ENCODE results near the gene NKX2-4.
"Not testable (repeated sequence)": the region's sequence is repeated elsewhere in the genome, so short reads cannot be mapped to it uniquely, and the experiment has no call there.

NKX2-4 gene

DNA sequence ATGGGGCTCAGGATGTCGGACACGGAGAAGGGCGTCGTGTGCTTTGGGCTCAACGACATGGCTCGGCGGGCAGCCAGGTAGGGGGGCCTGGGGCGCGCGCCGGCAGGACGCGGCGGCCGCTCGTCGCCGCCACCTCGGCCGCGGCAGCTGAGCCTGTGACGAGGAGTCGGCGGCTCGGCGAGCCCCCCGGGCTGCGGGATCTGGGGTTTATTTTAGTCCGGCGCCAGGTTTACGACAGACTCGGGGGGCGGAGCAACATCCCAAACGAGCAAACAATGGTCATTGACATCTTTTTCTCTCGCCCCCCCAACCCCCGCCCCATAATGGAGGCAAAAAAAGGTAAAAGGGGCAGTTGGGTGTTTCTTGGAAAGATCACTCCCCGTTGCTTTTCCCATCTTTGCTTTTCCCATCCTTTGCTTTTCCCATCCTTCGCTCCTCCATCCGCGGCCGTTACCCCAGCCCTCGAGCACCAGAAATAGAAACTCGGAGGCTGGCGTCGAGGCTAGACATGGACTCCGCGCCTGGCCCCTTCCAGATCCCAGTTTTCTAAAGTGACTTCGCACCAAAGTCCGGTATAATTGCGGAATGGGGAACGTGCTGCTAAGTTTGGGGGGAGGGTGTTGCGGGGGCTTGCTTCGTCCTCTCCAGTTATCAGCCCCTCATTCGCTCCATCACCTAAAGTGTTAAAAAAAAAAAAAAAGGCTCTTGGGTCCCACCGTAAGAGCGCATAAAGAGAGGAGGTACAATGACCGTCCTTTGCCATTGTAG lies at the start of gene NKX2-4:
TSS of gene NKX2-4 (minus strand) at position 186 of the 768 bp plus-strand sequence. CDS start at position 59, 127 bp downstream.
- DNase-seq, result no peak

DNA sequence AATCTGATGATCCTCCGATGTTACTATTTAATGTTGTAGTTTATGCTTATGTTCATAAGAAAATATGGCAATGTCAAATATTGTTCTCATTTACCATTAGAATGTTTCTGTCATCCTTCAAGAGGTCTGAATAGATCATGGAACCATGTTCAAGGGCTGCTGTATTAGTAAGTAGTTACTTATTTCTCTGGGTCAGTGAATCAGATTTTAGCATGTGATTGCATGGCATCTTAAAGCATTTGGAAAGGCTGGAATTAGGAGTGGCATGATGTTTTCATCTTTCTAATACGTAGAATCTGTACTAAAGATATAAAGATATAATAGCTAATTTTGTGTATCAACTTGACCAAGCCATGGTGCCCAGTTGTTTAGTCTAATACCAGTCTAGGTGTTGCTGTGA lies 40.5 kb upstream of the NKX2-4 start:
- DNase-seq, result no peak

DNA sequence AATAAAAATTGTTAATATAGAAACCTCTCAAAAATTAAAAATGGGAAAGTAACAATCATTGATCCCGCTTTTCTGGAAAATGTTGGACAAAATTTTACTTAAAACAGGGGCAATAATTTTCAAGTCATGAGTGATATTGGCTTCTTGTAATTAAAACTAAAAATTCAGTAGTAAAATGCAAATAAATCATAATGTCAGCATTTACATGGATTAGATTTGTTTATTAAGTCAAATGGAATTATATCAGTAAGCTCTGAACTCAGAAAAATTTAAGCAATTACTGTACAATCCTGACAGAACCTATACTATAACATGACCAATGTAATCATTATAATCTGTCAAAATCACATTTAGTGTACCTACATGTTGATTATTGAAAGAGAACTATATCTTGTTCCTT lies 39.9 kb upstream of the NKX2-4 start:
- no peak for DNase-seq

DNA sequence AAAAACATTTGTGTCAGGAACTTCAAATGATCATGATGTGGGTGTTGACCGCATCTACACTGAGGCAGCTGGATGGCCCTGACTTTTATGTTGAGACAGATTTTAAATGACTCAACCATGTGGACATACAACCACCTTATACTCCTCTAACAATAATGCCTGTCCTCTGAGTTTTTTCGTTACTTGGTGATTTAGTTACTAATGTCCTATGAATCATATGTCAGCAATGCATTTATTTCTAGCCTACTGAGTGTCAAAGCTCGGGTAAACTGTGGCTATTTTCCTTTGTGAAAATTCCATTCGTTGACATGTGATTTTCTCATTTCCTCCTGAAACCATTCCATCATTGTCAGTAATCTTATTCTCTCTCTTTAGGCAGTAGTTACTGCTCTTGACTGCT lies 38.9 kb upstream of the NKX2-4 start:
- no peak for DNase-seq

DNA sequence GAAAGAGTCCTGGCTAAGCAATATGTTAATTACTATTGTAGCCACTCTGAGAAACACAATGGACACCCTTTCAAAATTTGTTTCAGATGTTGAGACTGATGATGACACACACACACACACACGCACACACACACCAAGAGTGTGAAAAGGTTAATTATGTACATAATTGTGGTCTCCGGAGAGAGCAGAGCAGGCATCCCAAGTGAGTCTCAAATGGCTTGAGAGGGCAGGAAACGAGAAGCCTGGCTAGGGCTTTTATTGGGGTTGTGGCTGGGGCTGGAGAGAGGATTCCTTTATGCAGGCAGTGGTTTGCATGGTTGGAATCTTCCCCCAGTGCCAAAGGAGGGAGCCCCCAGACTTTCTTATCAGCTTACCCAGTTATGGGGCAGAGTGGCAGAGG lies 38.2 kb upstream of the NKX2-4 start:
- DNase-seq, result no peak

DNA sequence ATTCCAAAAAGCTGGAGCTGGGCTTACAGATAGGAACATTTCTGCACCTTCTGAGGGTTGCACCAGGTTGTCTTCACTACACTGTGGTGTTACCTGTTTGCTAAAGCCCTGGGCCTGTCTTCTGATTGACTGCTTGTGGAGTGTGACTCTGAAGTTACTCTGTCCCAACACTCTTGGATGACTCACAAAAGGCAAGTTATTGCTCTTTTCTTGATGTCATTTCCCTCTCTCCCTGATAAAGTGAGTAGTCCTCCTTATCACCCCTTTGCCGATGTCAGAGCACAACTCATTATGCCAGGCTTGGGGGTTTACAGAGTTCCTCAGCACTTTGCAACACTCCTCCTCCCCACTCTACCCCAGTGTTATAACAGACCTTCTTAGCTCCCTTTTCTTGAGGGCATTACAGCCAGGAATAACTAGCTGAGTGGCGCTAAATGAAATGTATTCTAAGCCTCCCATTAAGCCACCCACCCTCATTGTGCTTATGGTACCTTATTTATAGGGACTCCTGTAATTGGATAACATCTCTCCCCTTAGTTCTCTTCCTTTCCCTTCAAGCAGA lies 36.1 kb upstream of the NKX2-4 start:
- DNase-seq, result no peak

DNA sequence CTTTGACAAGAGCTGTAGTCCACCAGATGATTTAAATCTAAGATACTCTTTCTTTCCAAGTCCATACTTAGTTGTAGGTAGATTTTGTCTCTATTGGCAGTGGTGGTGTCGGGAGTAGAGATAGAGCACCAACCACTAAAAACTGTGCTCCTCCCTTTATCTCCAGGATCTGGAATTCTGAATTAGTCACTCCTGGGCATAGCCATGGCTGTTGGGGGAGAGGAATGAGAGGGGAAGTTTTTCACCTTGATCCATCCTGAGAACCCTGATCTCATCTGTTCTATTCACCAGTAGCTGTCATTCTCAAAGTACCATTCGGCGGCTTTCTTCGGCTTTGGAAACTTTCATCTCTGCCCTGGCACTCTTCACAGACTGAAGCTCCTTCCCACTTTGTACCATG lies 35.6 kb upstream of the NKX2-4 start:
- DNase-seq, result no peak

DNA sequence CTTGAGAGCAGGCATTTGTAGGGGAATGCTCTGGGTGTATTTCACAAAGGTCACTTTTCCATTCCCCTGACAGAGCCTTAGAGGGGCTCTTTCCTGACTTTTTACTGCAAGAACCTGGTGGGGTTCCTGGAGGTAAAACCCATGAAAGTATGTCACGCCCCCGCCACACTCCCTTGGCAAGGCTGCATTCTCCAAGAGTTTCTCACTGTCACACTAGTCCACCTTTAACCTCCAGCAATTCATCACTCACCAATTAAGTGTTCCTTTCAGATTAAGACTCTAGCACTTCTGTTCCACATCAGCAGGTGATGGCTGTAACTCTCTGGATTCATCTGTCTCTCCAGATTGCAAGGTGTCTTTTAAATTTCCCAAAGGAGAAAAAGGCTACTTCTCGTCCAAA lies 32.7 kb upstream of the NKX2-4 start:
- DNase-seq, result no peak

DNA sequence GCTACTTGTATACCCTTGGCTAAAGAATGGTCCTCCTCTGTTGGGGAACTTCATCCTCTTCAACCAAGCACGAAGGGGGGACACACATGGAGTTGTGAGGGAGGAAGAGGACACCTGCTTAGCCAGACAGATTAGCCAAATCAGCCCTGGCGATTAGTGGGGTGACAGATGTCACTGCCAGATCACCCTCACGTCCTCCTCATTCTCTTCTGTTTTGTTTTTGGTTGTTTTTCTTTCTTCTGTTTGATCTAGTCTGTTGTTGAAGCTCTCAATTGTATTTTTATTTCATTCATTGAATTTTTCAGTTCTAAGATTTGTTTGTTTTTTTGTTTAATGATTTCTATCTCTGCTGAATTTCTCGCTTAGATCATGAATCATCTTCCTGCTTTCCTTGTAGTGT lies 27.5 kb upstream of the NKX2-4 start:
- DNase-seq, result no peak

DNA sequence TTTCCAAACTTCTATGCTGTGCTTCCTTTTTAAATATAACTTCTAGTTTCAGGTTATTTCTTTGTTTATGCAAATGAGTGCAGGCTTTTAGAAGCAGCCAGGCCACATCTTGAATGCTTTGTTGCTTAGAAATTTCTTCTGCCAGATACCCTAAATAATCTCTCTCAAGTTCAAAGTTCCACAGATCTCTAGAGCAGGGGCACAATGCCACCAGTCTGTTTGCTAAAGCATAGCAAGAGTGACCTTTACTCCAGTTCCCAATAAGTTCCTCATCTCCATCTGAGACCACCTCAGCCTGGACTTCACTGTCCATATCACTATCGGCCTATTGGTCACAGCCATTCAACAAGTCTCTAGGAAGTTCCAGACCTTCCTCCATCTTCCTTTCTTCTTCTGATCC lies 26.4 kb upstream of the NKX2-4 start:
- DNase-seq, result not testable (repeated sequence)

DNA sequence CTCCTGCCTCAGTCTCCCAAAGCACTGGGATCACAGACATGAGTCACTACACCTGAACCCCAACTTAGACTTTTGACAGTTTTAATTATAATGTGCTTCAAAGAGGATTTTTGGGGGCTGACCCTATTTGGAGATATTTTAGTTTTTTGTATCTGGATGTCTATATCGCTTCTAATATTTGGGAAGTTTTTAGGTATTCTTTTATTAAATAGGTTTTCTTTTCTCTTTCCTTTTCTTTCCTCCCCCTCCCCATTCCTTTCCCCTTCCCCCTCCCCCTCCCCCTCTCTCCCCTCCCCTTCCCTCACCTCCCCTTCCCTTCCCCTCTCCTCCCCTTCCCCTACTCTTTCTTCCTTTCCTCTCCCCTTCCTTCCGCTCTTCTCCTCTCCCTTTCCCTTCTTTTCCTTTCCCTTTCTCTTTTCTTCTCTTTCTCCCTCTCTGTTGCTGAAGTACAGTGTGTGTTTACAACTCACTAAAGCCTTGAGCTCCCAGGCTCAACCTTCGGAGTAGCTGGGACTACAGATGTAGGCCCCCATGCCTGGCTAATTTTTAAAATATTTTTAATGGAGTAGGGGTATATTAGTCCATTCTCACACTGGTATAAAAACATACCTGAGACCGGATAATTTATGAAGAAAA lies 24.4 kb upstream of the NKX2-4 start:
- no peak for DNase-seq

DNA sequence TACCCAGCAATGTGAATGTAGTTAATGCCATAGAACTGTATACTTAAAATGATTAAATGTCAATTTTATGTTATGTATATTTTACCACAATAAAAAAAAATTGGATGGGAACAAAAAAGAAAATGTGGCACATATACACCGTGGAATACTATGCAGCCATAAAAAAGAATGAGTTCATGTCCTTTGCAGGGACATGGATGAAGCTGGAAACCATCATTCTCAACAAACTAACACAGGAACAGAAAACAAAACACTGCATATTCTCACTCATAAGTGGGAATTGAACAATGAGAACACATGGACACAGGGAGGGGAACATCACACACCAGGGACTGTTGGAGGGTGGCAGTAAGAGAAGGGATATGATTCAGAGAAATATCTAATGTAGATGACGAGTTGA lies 21.8 kb upstream of the NKX2-4 start:
- not testable (repeated sequence) for DNase-seq

DNA sequence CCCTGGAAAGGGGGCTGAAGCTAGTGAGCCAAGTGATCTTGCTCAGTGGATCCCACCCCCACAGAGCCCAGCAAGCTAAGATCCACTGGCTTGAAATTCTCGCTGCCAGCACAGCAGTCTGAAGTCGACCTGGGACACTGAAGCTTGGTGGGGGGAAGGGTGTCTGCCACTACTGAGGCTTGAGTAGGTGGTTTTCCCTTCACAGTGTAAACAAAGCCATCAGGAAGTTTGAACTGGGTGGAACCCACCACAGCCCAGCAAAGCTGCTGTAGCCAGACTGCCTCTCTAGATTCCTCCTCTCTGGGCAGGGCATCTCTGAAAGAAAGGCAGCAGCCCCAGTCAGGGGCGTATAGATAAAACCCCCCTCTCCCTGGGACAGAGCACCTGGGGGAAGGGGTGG lies 16.7 kb upstream of the NKX2-4 start:
- not testable (repeated sequence) for DNase-seq

DNA sequence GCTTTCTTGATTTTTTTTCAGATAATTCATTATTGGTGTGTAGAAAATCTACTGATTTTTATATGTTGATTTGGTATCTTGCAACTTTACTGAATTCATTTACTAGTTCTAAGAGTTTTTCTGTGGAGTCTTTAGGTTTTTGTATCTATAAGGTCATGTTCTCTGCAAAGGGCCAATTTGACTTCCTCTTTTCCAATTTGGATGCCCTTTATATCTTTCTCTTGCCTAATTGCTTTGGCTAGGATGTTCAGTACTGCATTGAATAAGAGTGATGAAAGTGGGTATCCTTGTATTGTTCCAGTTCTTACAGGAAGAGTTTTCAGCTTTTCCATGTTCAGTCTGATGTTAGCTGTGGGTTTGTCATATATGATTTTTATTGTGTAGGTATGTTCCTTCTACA lies 14.4 kb upstream of the NKX2-4 start:
- DNase-seq, result no peak

DNA sequence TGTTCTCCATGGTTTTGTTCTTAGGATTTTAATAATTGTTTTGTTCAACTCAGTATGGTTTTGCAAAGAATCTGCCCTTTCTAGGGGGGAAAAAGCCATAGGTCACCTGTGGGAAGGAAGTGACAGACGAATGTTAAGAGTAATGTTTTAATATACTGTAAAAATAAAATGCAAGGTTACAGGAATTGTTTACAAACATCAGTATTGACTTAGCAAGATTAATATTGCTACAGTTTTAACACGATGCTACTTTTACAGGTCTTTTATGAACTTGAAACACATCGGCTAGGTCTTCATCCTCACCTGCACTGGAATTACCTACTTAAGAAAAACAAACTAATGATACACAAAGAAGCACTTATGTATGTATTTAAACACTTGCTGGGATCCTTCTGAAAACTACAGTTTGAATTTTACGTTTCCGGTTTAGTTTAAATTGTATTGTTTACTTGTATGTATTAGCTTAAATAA lies 1.7 kb upstream of the NKX2-4 start:
- no peak for DNase-seq

DNA sequence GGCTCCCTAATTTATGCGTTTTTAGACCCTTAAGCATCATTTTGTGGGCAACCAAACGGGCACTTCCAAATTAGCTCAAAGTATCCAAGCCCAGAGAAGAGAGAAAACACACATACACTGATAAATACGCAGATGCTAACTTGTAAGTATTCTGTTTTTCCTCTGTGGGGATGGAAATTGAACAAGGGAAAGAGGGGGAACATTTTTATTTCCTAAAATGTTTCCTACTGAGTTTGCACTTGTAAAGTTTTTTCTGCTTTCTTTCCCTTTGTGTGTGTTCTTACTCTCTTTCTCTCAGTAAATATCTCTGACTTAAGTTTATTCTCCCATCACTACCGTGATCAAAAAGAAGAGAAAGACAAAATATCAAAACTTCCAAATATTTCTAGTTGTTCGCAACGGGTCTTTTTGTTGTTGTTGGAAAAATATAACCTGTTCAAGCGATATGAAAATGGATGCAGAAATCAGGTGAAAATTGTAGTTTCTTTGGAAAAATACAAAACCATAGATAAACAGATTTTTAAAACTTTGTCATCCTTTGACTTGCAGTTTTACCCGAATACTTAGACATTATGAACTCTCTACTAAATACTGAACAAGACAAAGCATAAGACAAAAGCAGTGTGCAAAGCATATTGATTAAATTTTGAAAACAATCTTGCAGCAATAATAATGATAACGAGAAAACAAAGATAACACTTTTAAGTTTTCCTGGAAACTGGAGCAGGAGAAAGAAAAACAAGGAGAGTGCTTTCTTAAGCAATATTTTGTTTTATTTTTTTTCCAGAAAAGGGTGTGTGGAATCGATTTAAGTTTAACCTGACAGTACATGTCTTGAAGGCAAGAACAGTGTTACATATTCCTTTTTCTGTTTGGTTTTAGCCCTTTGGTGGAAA lies 1.0 kb upstream of the NKX2-4 start:
- no peak for DNase-seq

DNA sequence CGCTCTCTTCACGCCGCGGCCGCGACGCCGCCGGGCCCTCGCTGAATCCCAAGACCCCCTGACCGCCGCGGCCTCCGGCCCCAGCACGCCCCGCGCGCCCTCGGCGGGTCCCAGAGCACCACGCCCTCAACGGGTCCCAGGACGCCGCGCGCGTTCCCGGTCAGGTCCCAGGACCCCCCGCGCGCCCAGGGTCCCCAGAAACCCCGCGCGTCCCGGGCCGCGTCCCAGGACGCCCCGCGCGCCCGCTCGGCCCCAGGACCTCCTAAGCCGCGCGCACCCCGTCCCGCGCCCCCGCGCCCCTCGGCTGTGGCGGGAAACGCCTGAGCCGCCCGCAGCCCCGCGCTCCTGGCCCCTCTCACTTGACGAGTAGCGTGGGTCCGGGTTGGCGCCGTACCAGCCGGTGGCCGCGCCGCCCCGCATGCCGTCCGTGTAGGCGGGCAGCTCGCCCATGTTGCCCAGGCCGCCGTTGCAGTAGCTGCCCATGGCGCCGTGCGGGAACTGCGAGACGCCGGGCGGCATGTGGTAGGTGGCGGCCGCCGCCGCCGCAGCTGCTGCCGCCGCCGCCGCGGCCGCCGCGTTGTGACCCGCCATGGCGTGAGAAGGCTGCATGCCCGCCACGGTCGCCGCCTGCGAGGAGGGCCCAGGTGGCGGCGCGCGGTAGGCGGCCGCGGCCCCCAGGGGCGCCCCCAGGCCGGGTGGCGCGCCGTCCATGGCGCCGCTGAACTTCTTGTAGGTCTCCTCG lies 556 bp downstream of the NKX2-4 start:
- DNase-seq, result peak; percentile 15

DNA sequence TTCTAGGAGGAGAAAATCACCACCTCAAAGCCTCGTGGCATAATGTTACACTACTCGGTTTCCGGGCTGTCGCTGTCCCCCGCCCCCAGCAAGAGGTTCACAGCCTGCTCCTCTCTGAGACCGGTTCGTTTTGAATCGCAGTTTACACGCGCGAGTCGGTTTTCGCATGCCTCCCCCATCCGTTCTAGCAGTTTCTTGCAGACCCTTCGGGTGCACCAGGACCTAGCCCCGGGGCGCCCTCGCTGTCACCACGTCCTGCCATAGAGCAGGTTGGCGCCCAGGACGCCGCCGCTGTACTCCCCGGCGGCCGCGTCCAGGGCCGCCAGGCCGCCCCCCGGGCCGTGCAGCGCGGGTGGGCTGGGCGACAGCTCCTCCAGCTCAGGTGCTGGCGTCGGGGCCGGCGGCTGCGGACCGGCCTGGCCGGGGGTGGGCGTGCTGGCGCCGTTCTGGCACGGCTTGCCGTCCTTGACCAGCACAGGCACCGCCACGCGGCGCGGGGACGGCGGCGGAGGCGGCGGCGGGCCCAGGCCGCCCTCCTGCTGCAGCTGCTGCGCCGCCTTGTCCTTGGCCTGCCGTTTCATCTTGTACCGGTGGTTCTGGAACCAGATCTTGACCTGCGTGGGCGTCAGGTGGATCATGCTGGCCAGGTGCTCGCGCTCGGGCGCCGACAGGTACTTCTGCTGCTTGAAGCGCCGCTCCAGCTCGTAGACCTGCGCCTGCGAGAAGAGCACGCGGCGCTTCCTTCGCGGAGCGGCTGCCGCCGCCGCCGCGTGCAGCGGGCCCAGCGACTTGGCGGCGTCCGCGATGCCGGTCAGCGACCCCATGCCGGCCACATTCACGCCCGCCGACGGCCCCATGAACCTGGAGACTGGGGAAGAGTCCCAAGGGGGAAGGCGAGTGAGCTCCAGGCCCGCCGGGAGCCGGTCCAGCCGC lies 1.4 kb downstream of the NKX2-4 start:
- DNase-seq, result peak; percentile 48

DNA sequence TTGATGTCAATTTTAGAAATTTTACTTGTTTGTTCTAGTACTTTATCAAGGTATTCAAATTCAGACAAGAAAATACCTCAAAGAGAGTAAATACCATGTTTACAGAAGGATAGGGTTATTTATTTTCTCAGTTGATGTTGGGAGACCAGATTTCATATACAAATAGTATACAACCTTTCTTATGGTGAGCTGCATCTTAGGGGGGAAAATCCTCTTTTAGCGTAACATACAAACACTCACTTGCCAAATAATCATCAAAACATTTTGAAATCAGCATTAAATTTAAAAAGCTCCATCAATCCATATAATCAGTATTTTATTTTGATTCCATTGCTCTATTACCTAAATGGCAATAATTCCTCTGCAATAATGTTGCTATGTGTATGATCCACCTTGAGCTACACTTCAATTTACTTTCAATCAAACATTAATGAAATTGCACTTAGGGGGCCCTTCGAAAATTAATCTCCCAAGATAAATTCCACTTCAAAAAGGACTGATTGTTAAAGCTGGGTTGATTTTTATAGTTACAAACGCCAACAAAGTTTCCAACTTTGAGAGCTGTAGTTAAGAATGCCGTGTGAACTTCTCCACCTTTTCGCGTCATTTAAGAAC lies 2.2 kb downstream of the NKX2-4 start:
- DNase-seq, result no peak

DNA sequence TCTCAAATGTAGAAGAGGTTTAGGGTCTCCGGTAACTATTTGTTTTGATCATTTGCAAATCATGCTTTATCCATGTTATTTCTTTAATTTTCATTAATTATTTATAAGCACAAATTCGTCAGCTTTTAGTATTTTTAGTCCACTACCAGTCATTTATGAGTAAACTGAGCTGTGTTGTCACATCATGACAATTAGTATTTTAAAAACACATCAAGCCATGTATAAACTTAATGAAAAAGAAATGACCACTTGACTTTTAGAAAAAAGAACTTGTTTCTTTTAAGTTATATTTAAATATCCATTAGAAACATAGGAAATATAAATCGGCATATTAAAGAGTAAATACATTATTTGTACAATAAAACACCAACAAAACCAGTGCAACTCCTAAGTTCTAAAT lies 2.8 kb downstream of the NKX2-4 start:
- no peak for DNase-seq

Data from NCI-H2029 treated with DMSO at 0.1 percent for 48 hours (cell line).